ENCODE measurements around the gene KIF27. TPM values are rescaled to one million over a fixed set of nuclear protein-coding genes. Genes with fewer than 3 reads are reported as not detected.

Gene KIF27
- total and polyA plus RNA-seq, 2 of the 4 experiments (the other 2 are of a cell fraction), result 0.60 to 1.6 TPM

GRCh38 chr9:83940590-83941303 lies 19.5 kb upstream of the KIF27 start:
- ChIA-PET CTCF (interaction anchor here (1.7 kb wide), 1 partner anchor 320 kb away, joined by 11 read pairs; no protein-coding TSS in a partner anchor), POLR2A (ENCODE audit: unreplicated experiment) (no interaction called here)
- H4K8ac ChIP-seq (ENCODE audit: low read depth in 2 of 2, low read length in 2 of 2), result no peak overlapping the region
- H3K4me3 ChIP-seq (ENCODE audit: insufficient read depth, low read depth, low read length), result no peak overlapping the region
- H3K27me3 ChIP-seq (ENCODE audit: control insufficient read depth, insufficient read depth, low read length), result no peaks in the 10 kb centered on the region
- H3K14ac ChIP-seq (replicated peaks; ENCODE audit: low read depth, low read length), result no peak overlapping the region
- H2BK5ac ChIP-seq (ENCODE audit: low read depth, low read length, poor library complexity, severe bottlenecking), result no peak overlapping the region
- WGBS, 2 experiments (ENCODE audit: extremely low coverage in 2 of 2, insufficient read length in 1 of 2), result 100% methylated on average over 3 of the region's 5 CpGs; no CpG with 5 or more reads in 1 of the 2 experiments
- no peak for TF ChIP-seq CHD1 (IDR thresholded peaks at IDR 0.05; ENCODE audit: low read depth, low read length)
- no peak for TF ChIP-seq NFE2L2 (IDR thresholded peaks at IDR 0.05; ENCODE audit: low read depth, low read length)
- no peaks in the 10 kb centered on the region for H3K9me3 ChIP-seq (ENCODE audit: control insufficient read depth, insufficient read depth, low read length)
- no peaks in the 10 kb centered on the region for H3K9me1 ChIP-seq (ENCODE audit: insufficient read depth, low read length)
- H3K36me3 ChIP-seq (ENCODE audit: control insufficient read depth, insufficient read depth, low read length), result no peaks in the 10 kb centered on the region
- H2AK5ac ChIP-seq (ENCODE audit: low read depth, low read length), result no peak overlapping the region
- H3K18ac ChIP-seq (ENCODE audit: low read depth, low read length), result no peak overlapping the region
- H2BK20ac ChIP-seq (ENCODE audit: low read depth, low read length), result no peak overlapping the region
- no peak overlapping the region for H4K5ac ChIP-seq (ENCODE audit: low read depth, low read length)
- no peak overlapping the region for H3K9ac ChIP-seq (ENCODE audit: low read depth, low read length)
- ATAC-seq (ENCODE audit: low read depth), result no peak
- no peaks in the 10 kb centered on the region for H4K20me1 ChIP-seq (ENCODE audit: insufficient read depth, low read length)
- H3K4me1 ChIP-seq (ENCODE audit: control insufficient read depth, insufficient read depth, low read length), result 0 out of 2 replicates have a peak, but pooled peaks cover 1% of the 10 kb centered on the region
- no peak overlapping the region for H2AK9ac ChIP-seq (replicated peaks; ENCODE audit: low read depth, low read length, poor library complexity)
- no peak for DNase-seq
- H3K23ac ChIP-seq (ENCODE audit: low read depth, low read length), result no peak overlapping the region
- H3K4me2 ChIP-seq (ENCODE audit: low read depth, low read length), result no peak overlapping the region
- H4K91ac ChIP-seq (ENCODE audit: insufficient read depth, low read depth, low read length), result no peak overlapping the region
- H3K79me1 ChIP-seq (ENCODE audit: low read depth in 1 of 2, low read length in 2 of 2), result no peaks in the 10 kb centered on the region
- H2BK120ac ChIP-seq (ENCODE audit: low read depth, low read length), result no peak overlapping the region
- intact Hi-C loops (cut with micrococcal nuclease) (no loop called here), dilution Hi-C loops (cut with HindIII; ENCODE audit: low sequenced_read_pairs, unreplicated experiment) (no loop called here), in situ Hi-C loops (cut with MboI; ENCODE audit: low sequenced_read_pairs) (no loop called here)
- no TSS peak for BruUV-seq (replicated peaks)
- no peak overlapping the region for H3K4ac ChIP-seq (ENCODE audit: low read depth, low read length)
- no peak overlapping the region for H3K27ac ChIP-seq (ENCODE audit: insufficient read depth, low read length)
- H3K56ac ChIP-seq (ENCODE audit: extremely low read depth, insufficient read depth, low read length), result no peak overlapping the region
- no peak overlapping the region for H2BK15ac ChIP-seq (ENCODE audit: low read depth, low read length)
- no peak overlapping the region for H2AFZ ChIP-seq (replicated peaks; ENCODE audit: low read length, poor library complexity)
